Measurements from ENCODE around the gene SEMA5B. TPM values are rescaled to one million over a fixed set of nuclear protein-coding genes. Genes with fewer than 3 reads are reported as not detected.

SEMA5B gene
- total and polyA plus RNA-seq, 2 donors (not counting 3 experiments of a cell fraction or from before 2014, with no cell fraction given), result 0.07 TPM; not detected in 1

- H3K4me2 ChIP-seq (ENCODE audit: insufficient read depth, low read length), result no peak overlapping the region
- ChIA-PET CTCF (no interaction called here), POLR2A (no interaction called here)
- H2AFZ ChIP-seq (ENCODE audit: low read depth, low read length), result no peak overlapping the region
- no peaks in the 10 kb centered on the region for H3K9me1 ChIP-seq (replicated peaks; ENCODE audit: control insufficient read depth, extremely low read depth, insufficient read depth, low read length)
- no peak for TF ChIP-seq MAX (IDR thresholded peaks at IDR 0.05; ENCODE audit: insufficient read depth, insufficient read length)
- no peak for TF ChIP-seq JUN (IDR thresholded peaks at IDR 0.05; ENCODE audit: borderline replicate concordance, insufficient read depth, insufficient read length, low read depth)
- TF ChIP-seq POLR2AphosphoS5 (IDR thresholded peaks at IDR 0.05; ENCODE audit: insufficient read depth, low read depth, low read length), result no peak
- TF ChIP-seq POLR2A (IDR thresholded peaks at IDR 0.05; ENCODE audit: low read depth, low read length), result no peak
- TF ChIP-seq MYC (IDR thresholded peaks at IDR 0.05; ENCODE audit: low read depth, low read length), result no peak
- TF ChIP-seq GATA2 (IDR thresholded peaks at IDR 0.05; ENCODE audit: insufficient read depth, insufficient read length, low read depth, low read length), result no peak
- no peak for TF ChIP-seq FOS (IDR thresholded peaks at IDR 0.05; ENCODE audit: borderline replicate concordance, insufficient read depth, low read length)
- TF ChIP-seq CTCF (IDR thresholded peaks at IDR 0.05; ENCODE audit: extremely low read depth in 1 of 2, insufficient read depth in 1 of 2, low read depth in 1 of 2, low read length in 2 of 2), result no peak
- no peak for TF ChIP-seq EZH2 (IDR thresholded peaks at IDR 0.05; ENCODE audit: borderline replicate concordance, low read depth, low read length, severe bottlenecking)
- no peaks in the 10 kb centered on the region for H3K79me2 ChIP-seq (ENCODE audit: control insufficient read depth, insufficient read depth, low read length)
- intact Hi-C loops (cut with micrococcal nuclease), result no loop called here
- no peak overlapping the region for H3K4me3 ChIP-seq (replicated peaks in 1 of 3; ENCODE audit: insufficient read depth in 1 of 3, low read depth in 1 of 3, low read length in 3 of 3)
- no TSS peak for BruUV-seq (replicated peaks)
- no peaks in the 10 kb centered on the region for H3K9me3 ChIP-seq (replicated peaks; ENCODE audit: control insufficient read depth, insufficient read depth, low read length)
- H3K36me3 ChIP-seq (ENCODE audit: control insufficient read depth in 2 of 2, extremely low read depth in 1 of 2, insufficient read depth in 2 of 2, low read length in 2 of 2), result no peaks in the 10 kb centered on the region
- dilution Hi-C loops (cut with MboI; ENCODE audit: extremely low pct_ligation_motif_present, low sequenced_read_pairs), result no loop called here
- DNase-seq (ENCODE audit: low read depth, low spot score), result no peak
- H3K27me3 ChIP-seq (ENCODE audit: control insufficient read depth in 2 of 2, insufficient read depth in 2 of 2, low read length in 2 of 2), result peaks cover 12 to 16% of the 10 kb centered on the region in 2 experiments
- H3K9ac ChIP-seq (replicated peaks; ENCODE audit: extremely low read depth, insufficient read depth, low read length), result no peak overlapping the region
- H3K4me1 ChIP-seq (ENCODE audit: control insufficient read depth, extremely low read depth, insufficient read depth, low read length), result no peaks in the 10 kb centered on the region
- FAIRE-seq, result no peak
- H3K27ac ChIP-seq (ENCODE audit: insufficient read depth, low read depth, low read length), result no peak overlapping the region
- H4K20me1 ChIP-seq (replicated peaks; ENCODE audit: control insufficient read depth, extremely low read depth, insufficient read depth, low read length), result no peaks in the 10 kb centered on the region
Observed at GRCh38 chr3:123012652-123013051, 14.9 kb downstream of the SEMA5B start.

Data from endothelial cell of umbilical vein (primary cell).